K562 (cell line): ENCODE results near the gene MTO1. TPM values are rescaled to one million over a fixed set of nuclear protein-coding genes. Genes with fewer than 3 reads are reported as not detected.

Experiments
- ATAC-seq: fragments of 200-7000 bp; cut with Tn5 transposase; 3 replicates; pipeline ENCODE4 v1.9.1; 2020; ENCODE audit warnings: moderate library complexity
- BruUV-seq: library from RNA; stranded (reverse); fragments of 400-500 nt; replicated peaks from 2 replicates; lab custom pipeline; 2021; lab: Mats Ljungman, UMichigan
- CTCF ChIA-PET: fragments of 300-600 bp; formaldehyde crosslinking; extraction: SDS; loops from one replicate; lab custom pipeline; 2021; ENCODE audit warnings: low intra/inter-chr PET ratio; lab: Yijun Ruan, JAX
- POLR2A ChIA-PET: fragments of 300-600, 350-650 bp; sonication (Branson Sonifier 250); formaldehyde crosslinking; extraction: SDS; loops from one replicate; lab custom pipeline; 2021; ENCODE audit warnings: antibody characterized with exemption, inconsistent platforms; lab: Yijun Ruan, JAX
- DNase-seq, 4 experiments: peaks; one replicate each; pipeline versions ENCODE4 v3.0.0 to v3.0.0-alpha.2; 2011 to 2018; ENCODE audit warnings: low spot score in 3 of 4, mixed read lengths in 3 of 4; ENCODE audit errors: extremely low read depth in 1 of 4
- FAIRE-seq: peaks from 2 replicates; lab custom pipeline; 2011; peaks lifted over from hg19 to GRCh38; lab: Jason Lieb, UNC
- H2AFZ ChIP-seq: 2 replicates; pipeline ENCODE4 v1.6.0; 2011; ENCODE audit warnings: low read depth, low read length, control low read depth, inconsistent platforms
- H3K27ac ChIP-seq: fragments of 200-600 bp; 3 replicates; pipeline ENCODE4 v1.8.0; 2011; ENCODE audit warnings: low read depth, mild to moderate bottlenecking, control low read depth, inconsistent platforms, low read length, moderate library complexity, mixed read lengths; ENCODE audit errors: extremely low read depth
- H3K27me3 ChIP-seq, 2 experiments: fragments of 300-600 bp in 1 of 2; 2 replicates in 1 of 2; 3 replicates in 1 of 2; pipeline versions ENCODE4 v1.6.0 to v1.8.0; 2011; ENCODE audit warnings: inconsistent platforms in 2 of 2, low read length in 2 of 2, mild to moderate bottlenecking in 1 of 2, mixed read lengths in 1 of 2, moderate library complexity in 1 of 2; ENCODE audit not compliant: control insufficient read depth in 2 of 2, insufficient read depth in 2 of 2
- H3K36me3 ChIP-seq: fragments of 300-600 bp; 3 replicates; pipeline ENCODE4 v1.8.0; 2011; ENCODE audit warnings: mild to moderate bottlenecking, low read length, inconsistent platforms; ENCODE audit not compliant: control insufficient read depth, insufficient read depth
- H3K4me1 ChIP-seq, 2 experiments: fragments of 200-600 bp in 1 of 2; replicated peaks in 1 of 2; 2 replicates in 1 of 2; 3 replicates in 1 of 2; pipeline versions ENCODE4 v1.5.1 to v1.8.0; 2011; ENCODE audit warnings: inconsistent platforms in 2 of 2, low read length in 2 of 2, mild to moderate bottlenecking in 1 of 2, mixed read lengths in 1 of 2, moderate library complexity in 1 of 2; ENCODE audit not compliant: control insufficient read depth in 2 of 2, insufficient read depth in 2 of 2
- H3K4me2 ChIP-seq: 2 replicates; pipeline ENCODE4 v1.6.1; 2011; ENCODE audit warnings: low read length, control low read depth, inconsistent platforms, mixed read lengths; ENCODE audit not compliant: insufficient read depth
- H3K4me3 ChIP-seq: fragments of 200-600 bp; sonication (generic), shearing (Covaris generic); 2 replicates; pipeline ENCODE4 v1.5.1; 2016; ENCODE audit warnings: control low read depth, inconsistent platforms
- H3K79me2 ChIP-seq: fragments of 200-600 bp; 3 replicates; pipeline ENCODE4 v1.8.0; 2011; ENCODE audit warnings: low read length, inconsistent platforms; ENCODE audit not compliant: control insufficient read depth, insufficient read depth
- H3K9ac ChIP-seq, 2 experiments: 2 replicates each; pipeline versions ENCODE4 v1.6.0 to v1.6.1; 2011; ENCODE audit warnings: low read depth in 2 of 2, low read length in 2 of 2, control low read depth in 1 of 2, inconsistent platforms in 1 of 2, mild to moderate bottlenecking in 1 of 2, mixed read lengths in 1 of 2; ENCODE audit not compliant: insufficient read depth in 1 of 2
- H3K9me1 ChIP-seq: one replicate; pipeline ENCODE4 v1.6.0; 2011; ENCODE audit warnings: inconsistent platforms, mild to moderate bottlenecking, low read length, moderate library complexity; ENCODE audit not compliant: control insufficient read depth, insufficient read depth
- H3K9me3 ChIP-seq: replicated peaks from 2 replicates; pipeline ENCODE4 v1.5.1; 2011; ENCODE audit warnings: low read depth, low read length, inconsistent platforms; ENCODE audit not compliant: control insufficient read depth, insufficient read depth
- H4K20me1 ChIP-seq: replicated peaks from 2 replicates; pipeline ENCODE4 v1.6.1; 2011; ENCODE audit warnings: low read length, inconsistent platforms, mixed read lengths; ENCODE audit not compliant: control insufficient read depth, insufficient read depth
- CEBPZ ChIP-seq: fragments of 150-350 bp; IDR thresholded peaks from 2 replicates; pipeline ENCODE4 v1.6.1; 2014; ENCODE audit warnings: low read depth, mild to moderate bottlenecking, low read length, borderline replicate concordance
- FUS ChIP-seq: fragments of 200-400 bp; formaldehyde crosslinking; optimal IDR thresholded peaks from 2 replicates; pipeline ENCODE3; 2017; ENCODE audit warnings: low read depth, low read length
- GATAD2A ChIP-seq: fragments of 450-650 bp; IDR thresholded peaks from 2 replicates; pipeline ENCODE4 v1.6.1; 2017
- NKRF ChIP-seq: fragments of 450-650 bp; IDR thresholded peaks from 2 replicates; pipeline ENCODE4 v1.6.1; 2016; ENCODE audit warnings: borderline replicate concordance
- ZZZ3 ChIP-seq: fragments of 450-650 bp; IDR thresholded peaks from 2 replicates; pipeline ENCODE4 v1.6.1; 2016; ENCODE audit warnings: antibody characterized with exemption, mild to moderate bottlenecking, moderate library complexity
- WGBS: fragments of 100-300 bp; shearing (Covaris generic); methylation state at CpG from one replicate; pipeline ENCODE4 v1.1.6; 2016; ENCODE audit warnings: low coverage, mixed read lengths; ENCODE audit not compliant: insufficient coverage; ENCODE audit errors: missing lambda C conversion rate; 5-methylcytosine and 5-hydroxymethylcytosine counted together
- in situ Hi-C: fragments of 300-500 bp; cut with MboI; formaldehyde crosslinking; loops from 4 replicates; pipeline ENCODE4 v1.15.0; 2018; ENCODE audit warnings: inconsistent platforms, mixed read lengths
- intact Hi-C: fragments of 100-400 bp; cut with micrococcal nuclease; formaldehyde crosslinking; loops from 2 replicates; pipeline ENCODE4 v1.14.2; 2022
- polyA plus RNA-seq, 8 experiments: library from polyadenylated mRNA; depleted of rRNA in 4 of 8; stranded (reverse) in 5 of 8; unstranded in 3 of 8; fragments of >200 nt; fragmentation: Nextera tagmentation in 2 of 8; fragmentation: Illumina TruSeq in 1 of 8; extraction: Ambion mirVana in 2 of 8; extraction: Trizol in 1 of 8; gene quantifications; 2 replicates each; pipeline versions ENCODE4 v1.2.1 to v1.2.3, GENCODE V29; 2011 to 2014; ENCODE audit warnings: inconsistent platforms in 1 of 8, missing spikeins in 1 of 8
- total RNA-seq, 7 experiments: library from RNA; depleted of rRNA in 6 of 7; stranded (reverse); fragments of >200 nt in 6 of 7; fragmentation: Illumina TruSeq in 2 of 7; extraction: Trizol in 2 of 7; gene quantifications; 2 replicates each; pipeline versions ENCODE4 v1.2.1 to v1.2.3, GENCODE V29; 2011 to 2021; ENCODE audit warnings: low replicate concordance in 1 of 7

The MTO1 gene
- total and polyA plus RNA-seq, 9 of the 15 experiments (the other 6 are each of a cell fraction or from before 2014, with no cell fraction given): 33.4 to 62.3 (median 50.6) TPM

- no peak for FAIRE-seq
- Histone ChIP-seq H3K36me3 (peaks cover 82% of the 10 kb centered on the region), H2AFZ (no peak overlapping the region), H3K27me3 (no peaks in the 10 kb centered on the region), H3K9ac (no peak overlapping the region), H3K4me1 (no peaks in the 10 kb centered on the region; a peak in 1 of 5 replicates), H4K20me1 (no peaks in the 10 kb centered on the region), H3K27ac (no peak overlapping the region), H3K4me3 (no peak overlapping the region), H3K4me2 (no peak overlapping the region), H3K79me2 (no peaks in the 10 kb centered on the region), H3K9me3 (no peaks in the 10 kb centered on the region), H3K9me1 (no peaks in the 10 kb centered on the region)
- DNase-seq: no peak
- CTCF ChIA-PET: no interaction called here
- BruUV-seq: no TSS peak
- in situ Hi-C loops: no loop called here
- intact Hi-C loops: no loop called here
- ATAC-seq: no peak
- POLR2A ChIA-PET: interaction anchor here (1.1 kb wide), 1 partner anchor 37 kb away, joined by 3 read pairs; no protein-coding TSS in a partner anchor
- 97% methylated on average over 10 of the region's 10 CpGs for WGBS
- TF ChIP-seq ZZZ3 (no peak), GATAD2A (no peak), NKRF (no peak), CEBPZ (no peak), FUS (no peak)
Observed at GRCh38 chr6:73476723-73477122, 15.2 kb downstream of the MTO1 start.
